ENCODE results near the gene IQCK.

Gene IQCK

GRCh38 chr16:19901164-19901563, 183.1 kb downstream of the IQCK start:
- in situ Hi-C loops (cut with MboI; ENCODE audit: low sequenced_read_pairs) = no loop called here

GRCh38 chr16:19907161-19907992, 189.3 kb downstream of the IQCK start:
- in situ Hi-C loops (cut with MboI; ENCODE audit: low sequenced_read_pairs) = no loop called here

All from HL-60/S4 (cell line).